ENCODE data around the gene PABPC1L.
"Not testable (repeated sequence)": the region's sequence is repeated elsewhere in the genome, so short reads cannot be mapped to it uniquely, and the experiment has no call there.

Gene PABPC1L

DNA sequence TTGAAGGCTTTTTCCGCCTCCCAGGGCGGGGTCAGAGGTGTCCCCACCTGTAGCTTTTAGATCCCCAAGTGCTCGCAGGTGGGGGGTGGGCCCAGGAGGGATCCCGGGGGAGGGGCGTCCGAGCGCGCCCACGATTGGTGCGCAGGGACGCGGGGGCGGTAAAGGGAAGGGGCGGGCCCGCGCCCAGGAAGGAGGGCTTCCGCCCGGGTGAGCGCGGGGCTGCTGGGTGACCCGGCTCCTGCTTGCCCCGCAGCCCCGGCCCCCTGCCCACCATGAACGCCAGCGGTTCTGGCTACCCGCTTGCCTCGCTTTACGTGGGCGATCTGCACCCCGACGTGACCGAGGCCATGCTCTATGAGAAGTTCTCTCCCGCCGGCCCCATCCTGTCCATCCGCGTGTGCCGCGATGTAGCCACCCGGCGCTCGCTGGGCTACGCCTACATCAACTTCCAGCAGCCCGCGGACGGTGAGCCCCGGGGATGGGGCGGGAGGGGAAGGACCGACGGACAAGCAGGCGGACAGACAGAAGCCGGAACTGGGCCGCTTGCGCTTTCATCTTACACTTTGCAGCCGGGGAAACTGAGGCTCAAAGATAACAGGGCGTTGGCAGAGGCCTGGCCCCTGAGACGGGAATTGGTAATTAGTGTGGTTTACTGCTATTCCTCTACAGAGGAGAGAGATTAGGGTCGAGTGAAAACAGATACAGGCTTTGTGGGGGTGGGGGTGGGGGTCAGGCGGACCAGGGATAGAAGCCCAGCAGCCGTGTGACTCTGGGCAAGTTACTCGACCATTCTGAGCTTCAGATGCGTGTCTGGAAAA, at the start of gene PABPC1L:
Gene PABPC1L, plus strand, starts transcription at position 189 of the 818 bp plus-strand sequence. Its CDS starts 84 bp downstream, at position 273.
- peak; percentile 88 for DNase-seq

DNA sequence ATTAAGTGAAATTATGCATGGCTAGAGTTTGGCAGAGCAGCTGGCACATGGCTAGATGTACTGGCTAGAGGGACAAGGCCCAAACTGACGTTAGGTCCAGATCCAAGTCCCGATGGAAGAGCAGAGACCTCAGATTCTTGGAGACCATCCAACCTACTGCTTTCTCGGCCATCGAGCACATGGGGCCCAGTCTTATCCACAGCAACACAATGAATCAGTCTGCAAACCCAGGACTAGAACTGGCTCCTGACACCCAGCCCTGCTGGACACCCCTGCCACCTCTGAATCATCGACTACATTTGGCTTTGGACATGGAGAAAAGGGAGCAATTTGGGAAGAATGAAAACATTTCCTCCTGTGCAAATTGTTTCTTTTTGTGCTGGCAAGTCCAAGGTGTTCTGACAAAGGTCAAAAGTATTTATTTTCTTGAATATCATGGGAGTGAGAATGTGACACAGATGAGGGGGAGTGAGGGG, 48.3 kb upstream of the PABPC1L start:
- DNase-seq, result no peak

DNA sequence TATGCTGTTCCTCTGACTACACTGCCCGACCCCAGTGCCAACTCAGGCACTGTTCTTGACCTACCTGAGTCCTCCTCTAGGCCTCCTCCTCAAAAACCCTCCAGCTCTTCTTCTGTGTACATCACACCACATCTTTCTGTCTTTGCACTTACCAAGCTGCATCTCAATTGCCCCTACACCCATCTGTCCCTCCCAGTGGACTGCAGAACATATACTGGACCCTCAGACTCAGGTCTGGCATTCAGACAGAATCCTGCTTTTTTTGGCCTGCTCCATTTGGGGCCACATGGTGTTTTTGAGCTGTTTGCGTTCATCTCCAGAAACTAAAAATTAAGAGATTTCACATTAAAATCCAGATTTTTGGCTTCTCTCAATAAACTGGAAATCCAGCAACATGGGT, 47.6 kb upstream of the PABPC1L start:
- no peak for DNase-seq

DNA sequence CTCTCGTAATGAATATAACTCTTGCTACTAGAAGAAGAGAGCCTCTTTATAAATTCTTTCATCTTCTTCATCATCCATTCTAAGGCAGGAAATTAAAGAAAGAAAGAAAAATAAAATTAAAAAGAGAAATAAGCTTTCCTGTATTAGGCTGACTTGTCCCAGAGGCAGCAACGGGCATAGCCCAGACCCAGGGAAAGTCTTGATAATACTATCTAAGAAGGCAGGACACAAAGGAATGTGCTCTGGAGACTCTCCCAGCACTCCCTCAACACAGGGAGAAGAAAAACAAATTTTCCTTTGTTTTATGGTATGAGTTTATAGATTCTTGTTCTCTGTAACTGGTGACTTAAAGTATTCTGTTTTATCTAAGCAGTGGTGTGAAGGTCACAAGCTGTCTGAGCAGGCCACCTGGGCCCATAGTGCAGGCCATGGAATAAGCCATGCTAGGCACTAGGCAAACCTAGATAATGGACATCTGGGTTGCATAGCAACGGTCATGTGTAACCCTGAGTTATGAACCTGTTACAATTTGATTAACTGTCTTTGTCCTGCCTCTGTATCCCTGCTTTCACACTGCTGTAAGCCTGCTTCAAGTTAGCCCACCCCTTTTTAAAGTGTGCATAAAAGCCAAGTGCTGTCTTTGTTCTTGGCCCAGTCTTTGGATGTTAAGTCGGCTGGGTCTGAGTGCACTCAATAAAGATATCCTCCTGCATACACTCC, 46.3 kb upstream of the PABPC1L start:
- DNase-seq, result not testable (repeated sequence)

DNA sequence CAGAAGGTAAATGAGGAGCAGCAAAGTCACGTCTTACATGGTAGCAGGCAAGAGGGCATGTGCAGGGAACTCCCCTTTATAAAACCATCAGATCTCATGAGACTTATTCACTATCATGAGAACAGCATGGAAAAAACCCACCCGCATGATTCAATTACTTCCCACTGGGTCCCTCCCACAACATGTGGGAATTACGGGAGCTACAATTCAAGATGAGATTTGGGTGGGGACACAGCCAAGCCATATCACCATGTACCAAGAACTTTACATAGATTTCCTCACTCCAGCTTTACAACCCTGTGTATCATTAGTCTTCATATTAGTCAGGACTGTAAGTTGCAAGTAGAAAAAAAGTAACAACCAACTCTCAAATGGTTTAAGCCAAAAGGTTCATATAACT, 45.4 kb upstream of the PABPC1L start:
- not testable (repeated sequence) for DNase-seq

DNA sequence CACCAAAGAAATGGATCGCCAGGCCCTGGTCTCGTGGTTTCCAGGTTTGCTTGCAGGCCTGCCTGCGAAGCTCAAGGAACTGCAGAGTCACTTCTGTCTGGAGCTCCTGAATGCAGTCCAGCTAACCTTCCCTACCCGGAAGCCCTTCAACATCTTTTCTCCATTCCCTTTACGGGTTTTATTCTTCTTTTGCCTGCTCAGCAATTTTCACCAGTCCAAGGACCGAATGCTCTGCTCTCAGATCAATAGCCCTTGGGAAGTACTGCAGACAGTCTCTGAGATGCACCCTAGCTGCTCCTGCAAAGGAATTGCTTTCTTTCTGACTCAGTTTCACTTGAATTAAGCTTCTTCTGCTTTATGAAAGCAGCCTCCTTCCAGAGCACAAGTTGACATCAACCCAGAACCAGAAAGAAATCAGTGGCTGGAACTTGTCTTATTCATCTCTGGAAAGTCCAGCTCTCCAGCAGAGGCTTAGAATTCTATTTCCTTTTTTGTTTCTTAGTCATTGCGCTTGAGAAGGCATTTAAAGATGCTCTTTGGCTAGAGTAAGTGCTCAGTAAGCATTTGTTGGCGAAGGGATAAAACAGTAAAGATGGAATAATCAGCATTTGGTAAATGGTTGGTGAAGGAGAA, 43.0 kb upstream of the PABPC1L start:
- no peak for DNase-seq

DNA sequence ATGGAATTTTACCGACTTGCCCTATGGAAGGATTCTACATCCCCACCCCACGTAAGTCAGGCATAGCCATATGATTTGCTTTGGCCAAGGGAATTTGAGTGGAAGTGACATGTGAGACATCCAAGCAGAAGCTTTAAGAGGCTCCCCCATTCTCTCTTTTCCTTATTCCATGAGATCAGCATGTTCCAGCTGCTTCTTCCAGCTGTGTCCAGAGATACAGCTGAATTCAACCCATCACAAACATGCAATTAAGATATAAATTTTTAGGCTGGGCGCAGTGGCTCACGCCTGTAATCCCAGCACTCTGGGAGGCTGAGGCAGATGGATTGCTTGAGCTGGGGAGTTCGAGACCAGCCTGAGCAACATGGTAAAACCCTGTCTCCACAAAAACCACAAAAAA, 40.4 kb upstream of the PABPC1L start:
- DNase-seq, result no peak

DNA sequence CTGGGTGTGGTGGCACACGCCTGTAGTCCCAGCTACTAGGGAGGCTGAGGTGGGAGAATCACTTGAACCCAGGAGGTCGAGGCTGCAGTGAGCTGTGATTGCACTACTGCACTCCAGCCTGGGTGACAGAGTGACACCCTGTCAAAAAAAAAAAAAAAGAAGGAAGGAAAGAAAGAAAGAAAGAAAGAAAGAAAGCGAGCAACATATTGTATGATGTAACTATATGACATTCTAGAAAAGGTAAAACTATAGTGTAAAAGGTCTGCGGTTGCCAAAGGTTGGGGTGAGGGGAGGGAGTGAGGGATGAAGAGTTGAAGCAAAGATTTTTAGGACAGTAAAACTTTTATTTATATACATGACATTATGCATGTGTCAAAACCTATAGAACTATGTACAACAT, 27.5 kb upstream of the PABPC1L start:
- not testable (repeated sequence) for DNase-seq

DNA sequence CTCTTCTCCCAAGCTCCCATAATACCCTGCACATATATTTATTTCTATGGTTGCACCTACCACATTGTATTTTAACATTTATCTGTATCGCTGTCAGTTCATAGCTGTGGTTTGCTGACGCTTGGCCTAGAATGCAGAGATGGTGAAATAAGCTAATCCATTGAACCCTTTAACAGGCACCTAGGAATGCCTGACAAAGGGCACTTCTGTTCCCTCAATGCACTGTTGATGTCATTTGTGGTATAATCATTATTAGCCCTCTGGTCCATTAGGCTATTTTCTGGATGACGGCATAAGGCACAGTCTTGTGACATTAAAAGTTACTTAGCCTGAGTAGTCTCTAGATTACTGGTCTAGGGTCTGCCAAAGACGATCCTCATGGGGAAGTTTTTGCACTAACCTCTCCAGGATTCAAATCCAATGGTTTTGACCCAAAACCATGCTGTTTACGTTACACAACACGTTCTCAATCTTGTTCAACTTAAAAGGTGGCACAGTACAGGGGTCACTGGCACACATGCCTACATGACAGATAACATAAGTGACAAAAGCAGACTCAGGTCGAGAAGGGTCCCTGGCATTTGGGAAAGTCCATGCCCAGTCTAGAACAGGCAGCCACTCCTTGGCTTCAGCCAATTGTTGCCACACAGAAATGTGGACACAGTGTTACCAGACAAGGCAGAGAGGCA, 26.5 kb upstream of the PABPC1L start:
- no peak for DNase-seq

DNA sequence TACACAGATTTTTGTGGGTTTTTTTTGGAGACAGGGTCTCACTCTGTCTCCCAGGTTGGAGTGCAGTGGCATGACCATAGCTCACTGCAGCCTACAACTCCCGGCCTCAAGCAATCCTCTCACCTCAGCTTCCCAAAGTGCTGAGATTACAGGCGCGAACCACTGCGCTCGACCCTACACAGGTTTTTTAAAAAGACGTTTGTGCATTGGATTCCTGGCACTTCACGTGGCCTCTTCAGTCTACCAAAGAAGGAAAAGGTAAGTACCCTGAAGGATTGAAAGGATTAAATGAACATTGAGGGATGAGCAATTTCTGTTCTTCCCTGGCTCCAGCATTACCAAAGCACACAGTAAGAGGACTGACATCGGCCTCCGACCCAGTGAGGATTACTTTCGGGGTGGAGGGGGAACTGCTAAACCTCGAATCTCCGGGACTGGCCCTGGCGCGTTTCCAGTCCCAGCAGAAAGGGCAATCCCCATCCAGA, 24.9 kb upstream of the PABPC1L start:
- no peak for DNase-seq

DNA sequence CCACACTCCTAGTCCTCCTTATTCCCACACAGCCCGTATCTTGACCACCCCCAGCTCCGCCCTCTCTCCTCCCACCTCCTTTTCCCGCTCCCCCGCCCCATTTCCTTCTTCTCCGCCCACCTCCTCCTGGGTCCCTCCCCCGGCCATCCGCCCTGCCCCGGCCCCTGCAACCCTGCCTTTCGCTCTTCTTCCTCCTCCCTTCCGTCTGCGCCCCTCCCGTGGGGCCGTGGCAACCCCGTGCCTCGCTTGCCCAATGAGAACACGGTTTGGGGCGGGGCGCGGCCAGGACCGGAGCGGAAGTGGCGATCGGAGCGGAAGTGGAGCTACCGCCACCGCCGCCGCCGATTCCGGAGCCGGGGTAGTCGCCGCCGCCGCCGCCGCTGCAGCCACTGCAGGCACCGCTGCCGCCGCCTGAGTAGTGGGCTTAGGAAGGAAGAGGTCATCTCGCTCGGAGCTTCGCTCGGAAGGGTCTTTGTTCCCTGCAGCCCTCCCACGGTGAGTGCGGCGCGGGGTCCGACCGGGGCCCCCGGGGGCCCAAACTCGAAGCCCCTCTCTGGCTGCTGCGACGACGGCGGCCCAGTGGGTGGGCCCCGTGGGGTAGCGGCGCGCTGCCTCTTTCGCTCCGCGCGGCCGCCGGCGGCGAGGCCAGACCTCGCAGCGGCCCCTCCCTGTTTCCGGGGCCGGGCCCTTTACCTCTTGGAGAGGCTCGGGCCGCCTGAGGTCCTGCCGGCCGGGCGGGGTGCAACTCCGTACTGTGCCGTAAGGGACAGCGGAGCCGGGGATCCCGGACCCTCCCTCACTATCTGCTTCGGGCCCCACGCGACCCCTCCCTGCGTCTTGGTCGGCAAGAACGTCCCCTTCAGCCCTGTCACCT, 24.2 kb upstream of the PABPC1L start, which contains the start of gene YWHAB:
Gene YWHAB, plus strand, starts transcription at position 314 of the 874 bp plus-strand sequence. CDS start 15,829 bp downstream, outside the sequence.
- peak; percentile 98 for DNase-seq

DNA sequence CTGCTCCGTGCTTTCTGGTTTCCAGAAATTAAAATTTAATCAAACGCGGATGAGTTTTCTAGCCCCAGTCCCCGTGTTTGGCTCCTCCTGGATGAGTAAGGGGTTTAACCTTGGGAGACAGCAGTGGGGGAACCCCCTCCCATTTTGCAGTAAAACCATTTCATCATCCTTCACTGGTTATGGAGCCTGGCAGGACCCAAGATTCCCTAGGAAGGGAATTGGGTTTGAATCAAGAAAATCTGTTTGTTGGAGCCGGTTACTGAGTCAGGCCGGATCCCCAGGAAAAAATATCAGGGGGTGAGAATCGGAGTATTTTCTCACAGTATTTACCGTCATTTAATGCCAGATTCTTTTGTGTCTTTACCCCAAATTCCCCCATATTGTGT, 23.6 kb upstream of the PABPC1L start:
- no peak for DNase-seq

DNA sequence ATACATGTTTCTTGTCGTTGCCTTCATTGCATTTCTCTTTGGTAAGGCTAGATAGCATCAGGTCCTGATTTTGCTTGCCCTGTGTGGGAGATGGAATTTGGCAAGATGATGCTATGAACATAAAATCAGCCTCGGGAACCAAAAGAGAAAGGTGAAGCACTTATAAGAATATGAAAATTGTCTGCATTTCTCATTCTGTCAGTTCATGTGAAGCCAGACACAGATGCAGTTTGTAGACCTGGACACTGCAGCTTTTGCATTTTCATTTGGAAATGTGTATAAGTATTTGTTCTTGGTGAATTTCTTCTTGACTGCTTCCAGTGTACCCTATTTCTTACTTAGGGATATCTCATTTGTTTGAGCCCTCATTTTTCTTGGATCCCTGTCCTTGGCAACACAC, 23.0 kb upstream of the PABPC1L start:
- DNase-seq, result no peak

DNA sequence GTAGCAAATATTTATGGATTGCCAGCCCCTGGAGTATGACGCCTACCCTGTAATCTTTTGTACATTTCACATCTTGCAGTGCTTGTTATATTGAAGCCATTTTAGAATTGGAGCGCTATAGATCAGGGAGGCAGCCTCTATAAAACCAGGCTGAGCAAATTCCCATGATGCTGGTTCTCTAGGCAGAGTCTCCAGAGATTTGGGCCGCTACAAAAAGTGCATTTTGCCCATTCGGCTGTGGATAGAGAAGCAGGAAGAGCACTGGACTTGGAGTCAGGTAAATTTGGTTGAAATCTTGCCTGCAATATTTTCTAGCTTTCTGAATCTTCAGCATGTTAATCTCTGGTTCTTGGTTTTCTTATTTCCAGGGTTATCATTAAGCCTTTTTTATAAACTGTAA, 22.4 kb upstream of the PABPC1L start:
- no peak for DNase-seq

DNA sequence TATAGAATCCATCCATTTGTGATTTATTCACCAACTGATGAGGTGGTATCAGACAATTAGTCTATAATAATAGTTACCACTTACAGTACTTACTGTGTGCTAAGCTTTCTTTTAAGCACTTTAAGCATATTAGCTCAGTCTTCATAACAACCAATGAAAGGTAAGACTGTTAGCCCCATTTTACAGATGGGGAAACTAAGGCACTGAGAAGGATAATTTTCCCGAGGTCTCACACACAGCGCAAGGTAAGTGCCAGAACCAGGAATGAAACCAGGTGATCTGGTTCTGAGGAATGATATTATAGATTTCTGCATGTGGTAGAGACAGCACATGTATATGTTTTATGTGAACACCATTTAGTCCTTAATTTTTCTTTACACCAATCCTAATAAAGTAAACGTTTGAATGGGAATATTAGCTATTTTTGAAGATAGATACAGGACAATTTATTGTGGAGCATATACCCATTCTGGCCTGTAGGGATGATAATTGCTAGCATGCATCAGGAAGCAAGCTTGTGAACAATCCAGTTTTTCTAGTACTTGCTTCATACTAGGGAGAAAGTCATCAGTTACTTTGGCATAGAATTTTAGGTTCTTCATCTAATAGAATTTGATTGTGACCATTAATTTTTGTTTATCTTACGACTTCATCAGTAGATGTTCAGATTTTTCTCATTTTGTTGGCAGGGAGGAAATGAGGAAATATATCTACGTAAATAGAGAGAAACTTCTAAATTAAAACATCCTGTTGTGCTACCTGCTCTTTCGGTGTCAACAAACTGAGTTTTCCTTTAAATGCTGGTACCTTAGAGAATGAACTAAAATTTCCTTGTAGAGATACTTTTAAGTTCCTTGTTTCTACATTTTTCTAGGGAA, 21.4 kb upstream of the PABPC1L start:
- no peak for DNase-seq

DNA sequence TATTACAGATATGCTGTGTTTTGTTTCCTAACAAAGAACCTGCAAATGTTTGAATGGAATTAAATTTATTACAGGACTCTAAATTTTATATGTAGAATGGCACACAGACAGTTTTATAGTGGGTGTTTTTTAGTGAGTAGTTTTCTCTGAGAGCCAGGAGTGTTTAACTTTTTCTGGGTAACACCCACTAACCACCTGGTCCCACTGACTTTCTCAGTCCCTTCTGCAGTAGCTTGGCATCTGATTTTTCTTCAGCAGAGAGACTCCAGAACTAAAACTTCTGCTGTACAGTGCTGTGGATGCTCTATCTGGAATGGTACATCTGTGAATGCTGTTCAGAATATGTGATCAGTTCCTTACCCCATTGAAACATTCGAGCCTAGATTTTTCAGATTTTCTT, 18.0 kb upstream of the PABPC1L start:
- DNase-seq, result no peak

DNA sequence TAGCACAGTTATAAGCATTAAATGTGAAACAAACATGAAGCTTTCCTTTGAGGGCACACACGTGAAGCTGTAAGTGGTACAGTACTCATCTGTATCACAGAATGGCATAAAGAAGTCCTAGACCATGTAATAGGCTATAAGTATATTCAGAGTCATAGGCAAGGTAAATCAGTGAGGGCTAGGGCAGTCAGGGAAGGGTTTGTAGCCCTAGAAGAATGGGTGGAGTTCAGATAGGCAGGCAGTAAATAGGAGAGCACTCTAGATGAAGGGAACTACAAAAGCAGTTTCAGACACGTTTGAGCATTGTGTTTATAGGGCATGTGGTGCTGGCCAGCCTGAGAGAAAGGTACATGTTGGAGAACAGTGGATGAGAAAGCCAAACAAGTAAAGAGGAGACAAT, 14.9 kb upstream of the PABPC1L start:
- DNase-seq, result no peak

DNA sequence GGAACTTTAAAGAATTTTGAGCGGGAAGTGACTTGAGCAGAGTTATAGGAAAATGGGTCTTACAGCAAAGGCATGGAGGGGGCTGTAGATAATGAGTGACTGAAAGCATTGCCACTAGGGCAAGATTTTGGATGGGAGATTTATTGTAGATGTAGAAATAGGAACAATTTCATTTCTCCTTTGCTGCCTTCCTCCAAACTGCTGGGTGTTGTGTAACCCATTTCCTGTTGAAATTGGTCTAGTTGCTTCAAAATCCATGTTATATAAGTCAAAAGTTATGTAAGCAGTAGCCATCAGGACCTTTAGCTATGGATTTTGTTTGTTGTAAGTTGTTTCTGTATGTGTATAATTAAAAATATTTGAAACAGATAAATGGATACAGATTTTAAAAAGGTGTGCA, 13.3 kb upstream of the PABPC1L start:
- DNase-seq, result no peak

DNA sequence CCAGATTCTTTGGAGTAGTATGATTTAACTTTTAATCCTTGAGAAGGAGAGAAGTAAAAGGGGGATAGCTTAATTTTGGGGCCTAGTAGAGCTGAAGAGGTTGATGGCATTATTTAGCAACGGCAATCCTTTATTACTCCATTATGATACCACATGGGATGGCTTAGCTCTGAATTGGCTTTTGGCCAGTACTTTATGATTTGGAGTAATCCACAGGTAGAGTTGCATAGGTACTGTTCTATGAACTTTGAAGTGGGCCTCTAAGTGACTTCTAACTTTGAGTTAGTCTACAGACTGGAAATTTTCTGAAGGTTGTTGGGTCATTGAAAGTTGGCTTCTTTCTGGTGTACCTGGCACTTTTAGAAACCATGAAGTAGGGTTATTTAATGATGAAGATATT, 12.7 kb upstream of the PABPC1L start:
- DNase-seq, result no peak

DNA sequence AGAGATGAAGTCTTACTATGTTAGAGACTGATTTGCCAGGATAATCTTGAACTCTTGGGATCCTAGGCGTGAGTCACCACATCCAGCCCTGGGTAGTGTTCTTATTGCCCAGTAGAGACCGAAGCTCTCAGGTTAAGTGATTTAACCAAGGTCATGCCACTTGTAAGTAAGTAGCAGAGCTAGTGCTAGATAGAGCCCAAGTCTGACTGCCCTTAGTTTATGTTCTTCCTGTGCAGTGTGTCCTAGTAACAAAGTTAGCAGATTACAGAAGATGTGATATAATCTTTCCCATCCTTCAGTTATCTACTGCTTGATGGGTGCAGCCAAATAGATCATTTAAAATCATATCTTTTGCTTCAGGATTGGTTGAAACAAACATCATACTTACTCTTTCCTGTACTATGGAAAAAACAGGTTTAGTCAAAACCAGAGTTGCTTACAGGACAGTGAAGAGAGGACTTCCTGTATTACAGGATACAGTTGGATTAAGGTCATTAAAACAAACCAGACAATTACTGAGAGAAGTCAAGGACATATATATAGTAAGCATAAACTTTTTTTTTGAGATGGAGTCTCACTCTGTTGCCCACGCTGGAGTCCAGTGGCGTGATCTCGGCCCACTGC, 9.5 kb upstream of the PABPC1L start:
- DNase-seq, result no peak

All from activated CD8-positive, alpha-beta memory T cell treated with anti-CD3 and anti-CD28 coated beads, Interleukin-2, amount 50 U/mL, for 48 hours (primary cell).